ENCODE data around the gene NTN5.
A peak's percentile ranks its signal among the peaks of the same experiment; 100 is the strongest.
"Not testable (repeated sequence)": the region's sequence is repeated elsewhere in the genome, so short reads cannot be mapped to it uniquely, and the experiment has no call there.

NTN5 gene

GRCh38 chr19:48669903-48670668 lies 2.7 kb downstream of the NTN5 start:
- no peak for DNase-seq (ENCODE audit: low spot score)

- DNase-seq (ENCODE audit: low spot score) = no peak
Observed at GRCh38 chr19:48668761-48669160, 4.1 kb downstream of the NTN5 start.

GRCh38 chr19:48668332-48668731 lies 4.5 kb downstream of the NTN5 start:
- no peak for DNase-seq (ENCODE audit: low spot score)

GRCh38 chr19:48665786-48666185 lies 7.0 kb downstream of the NTN5 start:
- DNase-seq (ENCODE audit: low spot score) = no peak

GRCh38 chr19:48664476-48664875 lies 8.3 kb downstream of the NTN5 start:
- DNase-seq (ENCODE audit: low spot score) = no peak

- no peak for DNase-seq (ENCODE audit: low spot score)
Observed at GRCh38 chr19:48663667-48664066, 9.2 kb downstream of the NTN5 start.

- DNase-seq (ENCODE audit: low spot score) = no peak
Observed at GRCh38 chr19:48661711-48662090, 11.1 kb downstream of the NTN5 start.

GRCh38 chr19:48660852-48661710 lies 11.7 kb downstream of the NTN5 start:
- peak; percentile 94 for DNase-seq (ENCODE audit: low spot score)

- DNase-seq (ENCODE audit: low spot score) = no peak
Observed at GRCh38 chr19:48659768-48660167, 13.0 kb downstream of the NTN5 start.

GRCh38 chr19:48658483-48658882 lies 14.3 kb downstream of the NTN5 start:
- DNase-seq (ENCODE audit: low spot score) = no peak

- DNase-seq (ENCODE audit: low spot score) = not testable (repeated sequence)
Observed at GRCh38 chr19:48657828-48658227, 15.0 kb downstream of the NTN5 start.

GRCh38 chr19:48656840-48657474 lies 15.9 kb downstream of the NTN5 start:
- DNase-seq (ENCODE audit: low spot score) = peak; percentile 93

- DNase-seq (ENCODE audit: low spot score) = no peak
Observed at GRCh38 chr19:48654299-48655059, 18.3 kb downstream of the NTN5 start.

- DNase-seq (ENCODE audit: low spot score) = no peak
Observed at GRCh38 chr19:48651683-48652048, 21.2 kb downstream of the NTN5 start.

- DNase-seq (ENCODE audit: low spot score) = no peak
Observed at GRCh38 chr19:48650974-48651682, 21.7 kb downstream of the NTN5 start.

- no peak for DNase-seq (ENCODE audit: low spot score)
Observed at GRCh38 chr19:48648134-48648533, 24.7 kb downstream of the NTN5 start.

GRCh38 chr19:48646722-48647216 lies 26.0 kb downstream of the NTN5 start:
- DNase-seq (ENCODE audit: low spot score) = no peak

- DNase-seq (ENCODE audit: low spot score) = peak; percentile 88
Observed at GRCh38 chr19:48646001-48646721, 26.7 kb downstream of the NTN5 start, which contains the start of gene CA11. TSS of gene CA11 (minus strand) at chr19:48646187. CDS start at chr19:48645632, 555 bp downstream.

GRCh38 chr19:48645620-48646000 lies 27.2 kb downstream of the NTN5 start:
- DNase-seq (ENCODE audit: low spot score) = no peak

- DNase-seq (ENCODE audit: low spot score) = peak; percentile 63
Observed at GRCh38 chr19:48644839-48645619, 27.8 kb downstream of the NTN5 start.

All from AG08395 (cell line).